Sigmoid colon (tissue), 7 donors: Measurements from ENCODE around the gene DISP2. TPM values are rescaled to one million over a fixed set of nuclear protein-coding genes. Genes with fewer than 3 reads are reported as not detected.

Experiments used
- DNase-seq: peaks from one replicate; pipeline ENCODE4 v3.0.0-alpha.2; 2019
- H3K27ac ChIP-seq, 4 donors: fragments of 200-600 bp; sonication (generic); one replicate each; pipeline ENCODE4 v1.5.1; 2016 to 2019; ENCODE audit warnings: mild to moderate bottlenecking in 1 of 4
- H3K27me3 ChIP-seq, 3 donors: fragments of 200-600 bp; sonication (generic); one replicate each; pipeline ENCODE4 v1.5.1; 2019; ENCODE audit warnings: mild to moderate bottlenecking in 1 of 3
- H3K36me3 ChIP-seq, 4 donors: fragments of 200-600 bp; sonication (generic); one replicate each; pipeline ENCODE4 v1.5.1; 2016 to 2019
- H3K4me1 ChIP-seq, 4 donors: fragments of 200-600 bp; sonication (generic); one replicate each; pipeline ENCODE4 v1.5.1; 2017 to 2019
- H3K4me3 ChIP-seq, 4 donors: fragments of 200-600 bp; sonication (generic); one replicate each; pipeline ENCODE4 v1.5.1; 2017 to 2019; ENCODE audit warnings: mild to moderate bottlenecking in 2 of 4, moderate library complexity in 1 of 4
- H3K9me3 ChIP-seq, 4 donors: fragments of 200-600 bp in 3 of 4; sonication (generic) in 3 of 4; one replicate each; pipeline versions ENCODE4 v1.5.1 to v1.6.1; 2013 to 2019
- CTCF ChIP-seq, 4 experiments: fragments of 450-650 bp in 3 of 4; fragments of 200-600 bp in 1 of 4; IDR thresholded peaks; one replicate each; pipeline ENCODE4 v1.5.1; 2016 to 2019; ENCODE audit warnings: antibody characterized with exemption in 4 of 4, mild to moderate bottlenecking in 3 of 4, moderate library complexity in 2 of 4
- EP300 ChIP-seq, 4 donors: sonication (generic); formaldehyde crosslinking; IDR thresholded peaks; one replicate each; pipeline ENCODE4 v1.6.1; 2017; ENCODE audit warnings: antibody characterized with exemption in 4 of 4
- POLR2A ChIP-seq, 2 donors: fragments of 450-650 bp; IDR thresholded peaks; one replicate each; pipeline ENCODE4 v1.6.1; 2016; ENCODE audit warnings: antibody characterized with exemption in 2 of 2, mild to moderate bottlenecking in 2 of 2, moderate library complexity in 2 of 2
- POLR2AphosphoS5 ChIP-seq, 4 donors: sonication (generic); formaldehyde crosslinking; IDR thresholded peaks; one replicate each; pipeline ENCODE4 v1.6.1; 2017; ENCODE audit warnings: antibody characterized with exemption in 4 of 4
- WGBS, 2 donors: extraction: QIAGEN DNeasy Blood & Tissue Kit; methylation state at CpG; one replicate each; pipeline ENCODE4 v1.1.7; 2013; 5-methylcytosine and 5-hydroxymethylcytosine counted together
- intact Hi-C: fragments of 100-400 bp; cut with DNase I; formaldehyde crosslinking; loops from one replicate; pipeline ENCODE4 v1.15.1; 2023
- polyA plus RNA-seq, 3 donors: library from polyadenylated mRNA; stranded (reverse); fragments of 200-250 nt; gene quantifications; one replicate each; pipeline ENCODE4 v1.2.3, GENCODE V29; 2013
- total RNA-seq, 4 donors: library from RNA; depleted of rRNA; stranded (reverse); fragments of >200 nt; gene quantifications; one replicate each; pipeline ENCODE4 v1.1.0, GENCODE V29; 2016
- donor health status: healthy with polysubstance abuse.
- donor health status: Bipolar disorder and iron deficiency.
- donor health status: healthy.

Gene DISP2
- total and polyA plus RNA-seq, 7 donors, result 0.16 to 3.0 (median 1.1) TPM

GRCh38 chr15:40355976-40356585 lies 1.9 kb upstream of the DISP2 start:
- TF ChIP-seq POLR2A (IDR thresholded peaks at IDR 0.05) (no peak), CTCF (IDR thresholded peaks at IDR 0.05) (no peak), POLR2AphosphoS5 (IDR thresholded peaks at IDR 0.05) (no peak), EP300 (IDR thresholded peaks at IDR 0.05) (no peak)
- H3K27me3 ChIP-seq, result no peaks in the 10 kb centered on the region
- H3K4me3 ChIP-seq, result no peak overlapping the region
- intact Hi-C loops, result no loop called here
- peaks cover 0 to 19% (median 12%) of the 10 kb centered on the region in 4 donors for H3K4me1 ChIP-seq
- DNase-seq, result no peak
- H3K36me3 ChIP-seq, result no peaks in the 10 kb centered on the region
- no peak overlapping the region for H3K27ac ChIP-seq
- 56 to 85% methylated on average over 5 of the region's 5 CpGs for WGBS, 2 donors
- H3K9me3 ChIP-seq, result no peaks in the 10 kb centered on the region

GRCh38 chr15:40357246-40357645 lies 773 bp upstream of the DISP2 start:
- TF ChIP-seq EP300 (IDR thresholded peaks at IDR 0.05), result no peak
- TF ChIP-seq POLR2A (IDR thresholded peaks at IDR 0.05), result no peak
- no peak for TF ChIP-seq POLR2AphosphoS5 (IDR thresholded peaks at IDR 0.05)
- TF ChIP-seq CTCF (IDR thresholded peaks at IDR 0.05), result no peak
- intact Hi-C loops, result no loop called here

GRCh38 chr15:40358471-40359353 lies 693 bp downstream of the DISP2 start:
- no peak overlapping the region for H3K27ac ChIP-seq
- intact Hi-C loops, result no loop called here

More at GRCh38 chr15:40357246-40357645, 773 bp upstream of the DISP2 start:
- Histone ChIP-seq H3K27ac (no peak overlapping the region), H3K36me3 (no peaks in the 10 kb centered on the region), H3K4me1 (peaks cover 0 to 19% (median 12%) of the 10 kb centered on the region in 4 donors), H3K4me3 (peak overlapping the region in 2 of 4 donors; percentile 38 to 54), H3K27me3 (no peaks in the 10 kb centered on the region), H3K9me3 (no peaks in the 10 kb centered on the region)
- WGBS, 2 donors, result 14 to 67% methylated on average over 1 of the region's 1 CpG
- no peak for DNase-seq

GRCh38 chr15:40360015-40360414 lies 2.0 kb downstream of the DISP2 start:
- Histone ChIP-seq H3K4me3 (no peak overlapping the region), H3K27me3 (no peaks in the 10 kb centered on the region), H3K36me3 (no peaks in the 10 kb centered on the region), H3K27ac (no peak overlapping the region), H3K4me1 (peaks cover 0 to 13% (median 12%) of the 10 kb centered on the region in 4 donors), H3K9me3 (no peaks in the 10 kb centered on the region)
- intact Hi-C loops, result no loop called here
- no peak for TF ChIP-seq EP300 (IDR thresholded peaks at IDR 0.05)
- TF ChIP-seq POLR2A (IDR thresholded peaks at IDR 0.05), result no peak
- no peak for DNase-seq
- WGBS, 2 donors, result 95 to 97% methylated on average over 4 of the region's 4 CpGs

More at GRCh38 chr15:40358471-40359353, 693 bp downstream of the DISP2 start:
- Histone ChIP-seq H3K4me3 (peak overlapping the region in 3 of 4 donors; percentile 38 to 54 (median 49)), H3K27me3 (no peaks in the 10 kb centered on the region), H3K4me1 (peaks cover 0 to 19% (median 12%) of the 10 kb centered on the region in 4 donors), H3K9me3 (no peaks in the 10 kb centered on the region), H3K36me3 (no peaks in the 10 kb centered on the region)
- TF ChIP-seq CTCF (IDR thresholded peaks at IDR 0.05) (no peak), POLR2AphosphoS5 (IDR thresholded peaks at IDR 0.05) (no peak), POLR2A (IDR thresholded peaks at IDR 0.05) (no peak), EP300 (IDR thresholded peaks at IDR 0.05) (no peak)
- WGBS, 2 donors, result 14 to 16% methylated on average over 31 of the region's 31 CpGs
- DNase-seq, result no peak

- peaks cover 0 to 18% (median 14%) of the 10 kb centered on the region in 4 donors for H3K4me1 ChIP-seq
- DNase-seq, result no peak
- no peak overlapping the region for H3K4me3 ChIP-seq
- no peak overlapping the region for H3K27ac ChIP-seq
- no peaks in the 10 kb centered on the region for H3K9me3 ChIP-seq
- TF ChIP-seq POLR2A (IDR thresholded peaks at IDR 0.05), result no peak
- no peak for TF ChIP-seq CTCF (IDR thresholded peaks at IDR 0.05)
- no peak for TF ChIP-seq EP300 (IDR thresholded peaks at IDR 0.05)
- TF ChIP-seq POLR2AphosphoS5 (IDR thresholded peaks at IDR 0.05), result no peak
- no peaks in the 10 kb centered on the region for H3K36me3 ChIP-seq
- intact Hi-C loops, result no loop called here
- H3K27me3 ChIP-seq, result no peaks in the 10 kb centered on the region
- 91 to 95% methylated on average over 2 of the region's 2 CpGs for WGBS, 2 donors
These were observed 3.6 kb downstream of the DISP2 start for GRCh38 chr15:40361640-40362039.
